WTC11 (cell line): Measurements from ENCODE around the gene TP53I3. TPM values are rescaled to one million over a fixed set of nuclear protein-coding genes. Genes with fewer than 3 reads are reported as not detected.

ENCODE experiments used
- ATAC-seq: fragments of 200-7000 bp; cut with Tn5 transposase; 2 replicates; pipeline ENCODE4 v1.10.0; 2021; ENCODE audit warnings: mild to moderate bottlenecking, moderate library complexity
- CTCF ChIA-PET: fragments of 300-600 bp; sonication (Branson Sonifier 250); formaldehyde crosslinking; loops from one replicate; lab custom pipeline; 2021; ENCODE audit warnings: antibody characterized with exemption; lab: Charles Lee
- POLR2A ChIA-PET: fragments of 350-600 bp; sonication (Branson Sonifier 250); formaldehyde crosslinking; loops from one replicate; lab custom pipeline; 2021; ENCODE audit warnings: antibody characterized with exemption; lab: Charles Lee
- DNase-seq: peaks from one replicate; pipeline ENCODE4 v3.0.0; 2021; ENCODE audit warnings: low spot score
- H3K27ac Mint-ChIP-seq: 2 replicates; pipeline ENCODE4 v1.8.0; 2021; ENCODE audit warnings: mixed read lengths
- H3K27me3 Mint-ChIP-seq: 2 replicates; pipeline ENCODE4 v1.8.0; 2021; ENCODE audit warnings: low read depth, mild to moderate bottlenecking, moderate library complexity, mixed read lengths
- H3K36me3 Mint-ChIP-seq: 2 replicates; pipeline ENCODE4 v1.8.0; 2021; ENCODE audit warnings: mixed read lengths
- H3K4me1 Mint-ChIP-seq: 2 replicates; pipeline ENCODE4 v1.8.0; 2022; ENCODE audit warnings: mixed read lengths
- H3K4me3 Mint-ChIP-seq: 2 replicates; pipeline ENCODE4 v1.8.0; 2021; ENCODE audit warnings: mild to moderate bottlenecking, moderate library complexity, mixed read lengths
- H3K9me3 Mint-ChIP-seq: 2 replicates; pipeline ENCODE4 v1.8.0; 2021; ENCODE audit warnings: mixed read lengths
- ETV6 ChIP-seq: sonication (generic); formaldehyde crosslinking; IDR thresholded peaks from 2 replicates; pipeline ENCODE4 v1.8.1; 2022; ENCODE audit warnings: mild to moderate bottlenecking, missing genetic modification reagents
- FOXJ3 ChIP-seq: sonication (generic); formaldehyde crosslinking; IDR thresholded peaks from 2 replicates; pipeline ENCODE4 v1.9.0; 2021; ENCODE audit warnings: missing genetic modification reagents, mild to moderate bottlenecking, borderline replicate concordance
- GABPB1 ChIP-seq: sonication (generic); formaldehyde crosslinking; IDR thresholded peaks from 2 replicates; pipeline ENCODE4 v1.8.1; 2023; ENCODE audit warnings: mild to moderate bottlenecking, missing genetic modification reagents
- GRHL2 ChIP-seq: fragments of 250-450 bp; sonication (Bioruptor Pico); IDR thresholded peaks from 2 replicates; pipeline ENCODE4 v1.8.0; 2022; ENCODE audit warnings: mild to moderate bottlenecking, moderate library complexity; ENCODE audit not compliant: insufficient replicate concordance, severe bottlenecking
- GTF2I ChIP-seq: fragments of 250-450 bp; sonication (Bioruptor Pico); conservative IDR thresholded peaks from 2 replicates; pipeline ENCODE4 v1.4.0; 2021; ENCODE audit warnings: mild to moderate bottlenecking
- HMGXB4 ChIP-seq: sonication (generic); formaldehyde crosslinking; IDR thresholded peaks from 2 replicates; pipeline ENCODE4 v1.8.1; 2023; ENCODE audit warnings: mild to moderate bottlenecking, moderate library complexity, missing genetic modification reagents
- MAX ChIP-seq: sonication (generic); formaldehyde crosslinking; IDR thresholded peaks from 2 replicates; pipeline ENCODE4 v1.8.0; 2022; ENCODE audit warnings: mild to moderate bottlenecking, missing genetic modification reagents
- NFATC4 ChIP-seq: fragments of 250-450 bp; sonication (Bioruptor Pico); IDR thresholded peaks from 2 replicates; pipeline ENCODE4 v1.9.0; 2021; ENCODE audit warnings: mild to moderate bottlenecking
- NR3C1 ChIP-seq: sonication (generic); formaldehyde crosslinking; conservative IDR thresholded peaks from 2 replicates; pipeline ENCODE4 v1.8.1; 2023; ENCODE audit warnings: low read depth, mild to moderate bottlenecking, missing genetic modification reagents
- PRRX2 ChIP-seq: fragments of 250-450 bp; sonication (Bioruptor Pico); IDR thresholded peaks from 2 replicates; pipeline ENCODE4 v1.8.0; 2021; ENCODE audit warnings: mild to moderate bottlenecking
- SMAD3 ChIP-seq: sonication (generic); formaldehyde crosslinking; IDR thresholded peaks from 2 replicates; pipeline ENCODE4 v1.8.0; 2022; ENCODE audit warnings: missing genetic modification reagents, mild to moderate bottlenecking, borderline replicate concordance
- SMAD4 ChIP-seq: sonication (generic); formaldehyde crosslinking; IDR thresholded peaks from 2 replicates; pipeline ENCODE4 v1.8.0; 2022; ENCODE audit warnings: mild to moderate bottlenecking, missing genetic modification reagents
- TEAD1 ChIP-seq: sonication (generic); formaldehyde crosslinking; IDR thresholded peaks from 2 replicates; pipeline ENCODE4 v1.8.0; 2022; ENCODE audit warnings: mild to moderate bottlenecking, missing genetic modification reagents
- TEAD4 ChIP-seq: sonication (generic); formaldehyde crosslinking; IDR thresholded peaks from 2 replicates; pipeline ENCODE4 v1.8.0; 2022; ENCODE audit warnings: mild to moderate bottlenecking, missing genetic modification reagents
- ZNF121 ChIP-seq: sonication (generic); formaldehyde crosslinking; IDR thresholded peaks from 2 replicates; pipeline ENCODE4 v1.8.0; 2023; ENCODE audit warnings: missing genetic modification reagents
- ZNF219 ChIP-seq: sonication (generic); formaldehyde crosslinking; IDR thresholded peaks from 2 replicates; pipeline ENCODE4 v1.8.0; 2023; ENCODE audit warnings: missing genetic modification reagents, mild to moderate bottlenecking, borderline replicate concordance
- ZNF232 ChIP-seq: sonication (generic); formaldehyde crosslinking; IDR thresholded peaks from 2 replicates; pipeline ENCODE4 v1.8.0; 2022; ENCODE audit warnings: mild to moderate bottlenecking, missing genetic modification reagents
- ZNF317 ChIP-seq: sonication (generic); formaldehyde crosslinking; IDR thresholded peaks from 2 replicates; pipeline ENCODE4 v1.8.1; 2023; ENCODE audit warnings: low read depth, mild to moderate bottlenecking, moderate library complexity, missing genetic modification reagents, borderline replicate concordance
- ZNF532 ChIP-seq: fragments of 250-450 bp; sonication (Bioruptor Pico); IDR thresholded peaks from 2 replicates; pipeline ENCODE4 v1.9.0; 2021; ENCODE audit warnings: mild to moderate bottlenecking, borderline replicate concordance
- ZNF671 ChIP-seq: fragments of 250-450 bp; sonication (Bioruptor Pico); IDR thresholded peaks from 2 replicates; pipeline ENCODE4 v1.8.0; 2021; ENCODE audit warnings: mild to moderate bottlenecking
- total RNA-seq: library from RNA; stranded (reverse); gene quantifications from 3 replicates; pipeline ENCODE4 v1.2.3, GENCODE V29; 2021
- TF ChIP-seq, protein P1 (sequence below): sonication (generic); formaldehyde crosslinking; IDR thresholded peaks from 2 replicates; pipeline ENCODE4 v1.8.0; 2022; ENCODE audit warnings: mild to moderate bottlenecking, missing genetic modification reagents
- TF ChIP-seq, protein P2 (sequence below): sonication (generic); formaldehyde crosslinking; IDR thresholded peaks from 2 replicates; pipeline ENCODE4 v1.8.1; 2023; ENCODE audit warnings: mild to moderate bottlenecking, missing genetic modification reagents
- TF ChIP-seq, protein P3 (sequence below): fragments of 250-450 bp; sonication (Bioruptor Pico); IDR thresholded peaks from 2 replicates; pipeline ENCODE4 v1.9.0; 2021; ENCODE audit warnings: mild to moderate bottlenecking

Gene TP53I3
- total RNA-seq, 1 experiment from 2014 or later = 32.9 TPM

- Mint-ChIP-seq H3K9me3 (no peaks in the 10 kb centered on the region), H3K27me3 (no peaks in the 10 kb centered on the region), H3K27ac (peak overlapping the region; percentile 98), H3K4me1 (peaks cover 20% of the 10 kb centered on the region), H3K4me3 (peak overlapping the region; percentile 89), H3K36me3 (peaks cover 38% of the 10 kb centered on the region)
- CTCF ChIA-PET = interaction anchor here (0.5 to 3.4 kb wide), 43 partner anchors 8 to 744 kb away, joined by 3 to 64 read pairs (median 5); partner anchors contain the start of genes ATAD2B, FAM228B, FKBP1B and PFN4
- ATAC-seq (peak; percentile 69), DNase-seq (peak; percentile 81)
- POLR2A ChIA-PET = interaction anchor here (1.0 to 3.0 kb wide), 12 partner anchors 7 to 326 kb away, joined by 3 to 30 read pairs (median 5); partner anchors contain the start of genes ATAD2B, FAM228B, SF3B6 and WDCP
- TF ChIP-seq ETV6 (no peak; the same call in 1 of the 2 replicates), TEAD4 (CRISPR knock-in tag) (no peak), ZNF671 (no peak), FOXJ3 (CRISPR knock-in tag) (peak; percentile 18; the same call in 1 of the 2 replicates), HMGXB4 (CRISPR knock-in tag) (no peak), ZNF121 (CRISPR knock-in tag) (peak; percentile 100), ZNF232 (CRISPR knock-in tag) (peak; percentile 21; the same call in 1 of the 2 replicates), MAX (CRISPR knock-in tag) (peak; percentile 74), GTF2I (no peak), ZNF317 (CRISPR knock-in tag) (no peak), GRHL2 (no peak), PRRX2 (CRISPR knock-in tag) (no peak), SMAD3 (no peak), NR3C1 (CRISPR knock-in tag) (no peak), SMAD4 (CRISPR knock-in tag) (no peak), GABPB1 (CRISPR knock-in tag) (peak; percentile 62), NFATC4 (CRISPR knock-in tag) (no peak), TEAD1 (CRISPR knock-in tag) (0 out of 2 replicates have a peak, but pooled peaks have one; percentile 17), ZNF532 (CRISPR knock-in tag) (no peak), ZNF219 (CRISPR knock-in tag) (0 out of 2 replicates have a peak, but pooled peaks have one; percentile 53)
- TF ChIP-seq, protein P1, sequence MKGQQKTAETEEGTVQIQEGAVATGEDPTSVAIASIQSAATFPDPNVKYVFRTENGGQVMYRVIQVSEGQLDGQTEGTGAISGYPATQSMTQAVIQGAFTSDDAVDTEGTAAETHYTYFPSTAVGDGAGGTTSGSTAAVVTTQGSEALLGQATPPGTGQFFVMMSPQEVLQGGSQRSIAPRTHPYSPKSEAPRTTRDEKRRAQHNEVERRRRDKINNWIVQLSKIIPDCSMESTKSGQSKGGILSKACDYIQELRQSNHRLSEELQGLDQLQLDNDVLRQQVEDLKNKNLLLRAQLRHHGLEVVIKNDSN = no peak; the same call in 1 of the 2 replicates
- TF ChIP-seq, protein P2, sequence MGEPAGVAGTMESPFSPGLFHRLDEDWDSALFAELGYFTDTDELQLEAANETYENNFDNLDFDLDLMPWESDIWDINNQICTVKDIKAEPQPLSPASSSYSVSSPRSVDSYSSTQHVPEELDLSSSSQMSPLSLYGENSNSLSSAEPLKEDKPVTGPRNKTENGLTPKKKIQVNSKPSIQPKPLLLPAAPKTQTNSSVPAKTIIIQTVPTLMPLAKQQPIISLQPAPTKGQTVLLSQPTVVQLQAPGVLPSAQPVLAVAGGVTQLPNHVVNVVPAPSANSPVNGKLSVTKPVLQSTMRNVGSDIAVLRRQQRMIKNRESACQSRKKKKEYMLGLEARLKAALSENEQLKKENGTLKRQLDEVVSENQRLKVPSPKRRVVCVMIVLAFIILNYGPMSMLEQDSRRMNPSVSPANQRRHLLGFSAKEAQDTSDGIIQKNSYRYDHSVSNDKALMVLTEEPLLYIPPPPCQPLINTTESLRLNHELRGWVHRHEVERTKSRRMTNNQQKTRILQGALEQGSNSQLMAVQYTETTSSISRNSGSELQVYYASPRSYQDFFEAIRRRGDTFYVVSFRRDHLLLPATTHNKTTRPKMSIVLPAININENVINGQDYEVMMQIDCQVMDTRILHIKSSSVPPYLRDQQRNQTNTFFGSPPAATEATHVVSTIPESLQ (CRISPR knock-in tag) = no peak
- TF ChIP-seq, protein P3, sequence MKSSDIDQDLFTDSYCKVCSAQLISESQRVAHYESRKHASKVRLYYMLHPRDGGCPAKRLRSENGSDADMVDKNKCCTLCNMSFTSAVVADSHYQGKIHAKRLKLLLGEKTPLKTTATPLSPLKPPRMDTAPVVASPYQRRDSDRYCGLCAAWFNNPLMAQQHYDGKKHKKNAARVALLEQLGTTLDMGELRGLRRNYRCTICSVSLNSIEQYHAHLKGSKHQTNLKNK (CRISPR knock-in tag) = no peak
Measured at GRCh38 chr2:24083567-24084385, 858 bp downstream of the TP53I3 start.
